Daoy (cell line): Measurements from ENCODE around the gene CHPF. TPM values are rescaled to one million over a fixed set of nuclear protein-coding genes. Genes with fewer than 3 reads are reported as not detected.

ENCODE experiments used
- DNase-seq: peaks from one replicate; pipeline ENCODE4 v3.0.0-alpha.2; 2015; ENCODE audit warnings: low read depth
- total RNA-seq: library from RNA; depleted of rRNA; stranded (reverse); fragments of >200 nt; shearing (Covaris generic); gene quantifications from 2 replicates; pipeline ENCODE4 v1.2.3, GENCODE V29; 2014; rRNA removed

CHPF gene
- total RNA-seq, 1 experiment from 2014 or later, result 51.1 TPM

DNA sequence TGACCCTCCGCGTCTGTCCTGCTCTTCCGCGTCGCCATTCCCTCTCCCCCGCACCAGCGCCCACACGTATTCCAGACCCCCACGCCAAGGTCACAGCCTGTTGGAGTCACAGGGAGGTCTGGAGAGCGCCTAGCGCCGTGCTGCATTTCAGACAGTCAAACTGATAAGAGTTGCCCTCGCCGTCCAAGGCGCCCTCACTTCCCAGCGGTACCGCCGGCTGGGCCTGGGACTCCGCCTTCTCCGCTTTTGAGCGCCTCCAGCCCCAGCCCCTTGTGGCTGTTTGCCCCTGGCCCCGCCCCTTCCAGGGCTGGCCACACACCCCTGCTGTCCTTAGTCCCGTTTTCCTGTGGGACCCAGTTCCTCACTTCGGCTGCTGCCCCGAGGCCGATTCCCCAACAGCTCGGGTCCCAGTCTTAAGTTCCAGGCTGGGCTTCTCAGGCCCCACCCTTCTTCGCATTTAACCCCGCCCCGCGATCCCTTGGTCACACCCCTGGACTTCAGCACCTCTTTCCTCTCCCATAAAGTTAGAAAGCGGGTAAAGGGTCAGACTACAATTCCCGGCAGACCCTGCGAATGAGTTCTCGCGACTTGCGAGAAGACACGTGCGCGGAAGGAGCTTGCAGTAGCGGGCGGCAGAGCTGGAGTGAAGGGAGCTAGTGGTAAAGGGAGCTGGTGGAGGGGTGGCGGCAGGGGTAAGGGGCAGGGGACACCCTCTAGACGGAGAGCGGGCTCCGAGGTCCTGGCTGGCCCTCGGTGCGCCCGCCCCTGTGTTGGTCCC, 45.1 kb downstream of the CHPF start, which contains the start of gene GMPPA:
Gene GMPPA, plus strand, starts transcription at position 612 of the 778 bp plus-strand sequence. CDS start 1,085 bp downstream, outside the sequence.
- peak; percentile 97 for DNase-seq

- DNase-seq, result peak; percentile 75
Observed at GRCh38 chr2:219497495-219498279, 45.9 kb downstream of the CHPF start.

- no peak for DNase-seq
Observed at GRCh38 chr2:219496825-219497494, 46.6 kb downstream of the CHPF start.

DNA sequence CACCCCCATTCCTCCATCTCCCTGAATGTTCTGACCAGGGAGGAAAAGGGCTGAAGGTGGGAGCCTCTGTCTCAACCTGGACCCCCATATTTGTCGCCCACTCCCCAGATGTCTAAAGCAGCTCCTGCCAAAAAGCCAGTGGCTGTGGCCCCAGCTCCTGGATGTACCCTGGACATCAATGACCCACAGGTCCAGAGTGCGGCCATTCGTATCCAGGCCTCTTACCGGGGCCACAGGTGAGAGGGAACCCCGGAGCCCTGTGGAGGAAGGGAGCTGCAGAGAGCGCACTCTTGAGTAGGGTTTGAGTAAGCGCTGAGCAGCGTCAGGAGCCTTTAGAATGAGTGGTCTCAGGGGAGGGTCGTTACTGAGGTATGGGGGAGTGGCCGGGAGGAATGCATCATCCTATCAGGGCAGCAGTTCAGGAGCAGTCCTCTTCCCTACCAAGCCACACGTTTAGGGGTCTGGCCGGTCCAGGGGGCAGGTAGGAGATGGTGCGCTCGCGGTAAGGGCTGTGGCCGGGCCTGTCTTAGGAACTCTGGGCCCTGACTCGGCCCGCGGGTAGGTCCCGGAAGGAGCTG, 47.3 kb downstream of the CHPF start:
- no peak for DNase-seq

DNA sequence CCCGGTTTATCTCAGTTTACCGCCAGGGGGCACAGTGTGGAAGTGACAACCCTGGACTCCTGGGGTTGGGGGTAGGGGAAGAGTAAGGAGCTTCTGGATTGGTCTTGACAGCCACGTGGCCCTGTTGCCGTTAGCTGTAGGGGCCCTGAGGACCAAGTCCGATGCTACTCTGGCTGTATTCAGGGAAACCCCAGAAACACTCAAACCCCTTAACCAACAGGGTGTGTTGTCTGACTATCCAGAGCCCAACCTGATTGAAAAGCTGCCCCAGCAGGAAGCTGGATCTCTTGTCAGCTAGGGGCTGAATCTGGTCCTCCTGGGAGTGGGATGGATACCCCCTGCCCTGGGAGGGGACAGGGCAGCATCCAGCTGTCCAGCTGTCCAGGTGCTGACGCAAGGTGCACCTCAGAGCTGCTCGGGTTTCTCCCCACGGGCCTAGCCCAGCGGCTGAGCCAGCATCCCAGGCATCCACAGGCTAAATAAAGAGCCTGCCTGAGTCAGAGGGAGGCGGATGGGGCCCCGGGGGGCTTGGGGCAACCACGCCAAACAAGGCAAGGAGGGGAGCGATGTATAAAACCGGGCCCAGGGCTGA, 48.0 kb downstream of the CHPF start:
- peak; percentile 67 for DNase-seq

GRCh38 chr2:219494952-219495530, 48.6 kb downstream of the CHPF start:
- DNase-seq, result no peak

- DNase-seq, result no peak
Observed at GRCh38 chr2:219493086-219493485, 50.5 kb downstream of the CHPF start.

- no peak for DNase-seq
Observed at GRCh38 chr2:219492575-219492974, 51.0 kb downstream of the CHPF start.

DNA sequence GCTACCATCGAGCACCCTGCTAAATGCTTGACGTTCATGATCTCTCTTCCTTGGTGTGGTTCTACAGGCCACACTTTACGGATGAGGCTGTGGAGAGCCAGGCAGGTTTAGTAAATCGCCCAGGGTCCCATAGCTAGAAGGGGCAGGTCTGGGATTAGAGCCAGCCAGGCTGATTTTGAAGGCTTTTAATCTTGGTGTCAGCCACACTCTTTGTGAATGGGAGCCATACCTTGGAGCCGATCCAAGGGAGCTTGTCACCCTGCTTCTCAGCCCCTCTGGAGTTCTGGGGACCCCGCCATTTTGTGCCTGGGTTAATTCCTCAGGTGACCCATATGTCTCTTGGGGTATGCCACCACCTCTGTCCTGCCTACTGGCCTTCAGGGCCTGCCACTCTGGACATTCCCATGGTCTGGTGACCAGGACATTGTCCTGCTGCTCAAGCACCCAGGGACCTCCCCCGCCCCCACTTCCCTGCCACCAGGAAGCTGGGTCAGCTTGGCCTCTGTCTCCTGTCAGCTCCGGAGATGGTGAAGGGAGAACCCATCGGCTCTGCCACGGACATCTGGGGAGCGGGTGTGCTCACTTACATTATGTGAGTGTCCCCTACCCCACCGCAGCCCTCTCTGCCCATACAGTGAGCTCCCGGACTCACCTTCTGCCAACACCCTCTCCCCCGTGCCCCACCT, 52.2 kb downstream of the CHPF start:
- DNase-seq, result no peak

DNA sequence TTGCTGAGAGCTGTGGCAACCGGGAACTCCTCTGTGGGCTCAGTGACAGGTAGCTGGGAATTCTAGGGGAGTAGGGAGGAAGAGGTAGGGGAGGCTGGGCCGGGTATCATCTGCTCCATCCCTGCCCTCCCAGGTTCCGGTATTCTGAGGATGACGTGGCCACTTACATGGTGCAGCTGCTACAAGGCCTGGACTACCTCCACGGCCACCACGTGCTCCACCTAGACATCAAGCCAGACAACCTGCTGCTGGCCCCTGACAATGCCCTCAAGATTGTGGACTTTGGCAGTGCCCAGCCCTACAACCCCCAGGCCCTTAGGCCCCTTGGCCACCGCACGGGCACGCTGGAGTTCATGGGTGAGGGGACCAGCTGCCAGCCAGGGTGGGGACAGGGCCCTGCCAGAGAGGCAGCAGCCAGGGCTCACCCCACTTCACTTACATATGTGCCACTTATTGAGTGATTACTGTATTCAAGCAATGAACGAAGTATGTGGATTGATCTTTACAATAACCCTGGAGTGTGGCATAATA, 52.9 kb downstream of the CHPF start:
- DNase-seq, result no peak

DNA sequence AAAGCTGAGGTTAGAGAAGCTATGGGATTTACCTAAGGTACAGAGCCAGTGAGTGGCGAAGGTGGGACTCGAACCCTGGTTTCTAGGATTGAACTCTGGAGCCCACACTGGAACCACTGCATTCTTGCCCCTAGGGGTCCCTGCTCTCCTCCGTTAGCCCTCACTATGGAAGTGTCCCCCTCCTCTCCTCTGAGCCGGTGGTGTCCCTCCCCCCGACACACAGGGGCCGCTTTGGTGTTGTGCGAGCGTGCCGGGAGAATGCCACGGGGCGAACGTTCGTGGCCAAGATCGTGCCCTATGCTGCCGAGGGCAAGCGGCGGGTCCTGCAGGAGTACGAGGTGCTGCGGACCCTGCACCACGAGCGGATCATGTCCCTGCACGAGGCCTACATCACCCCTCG, 53.4 kb downstream of the CHPF start:
- no peak for DNase-seq

DNA sequence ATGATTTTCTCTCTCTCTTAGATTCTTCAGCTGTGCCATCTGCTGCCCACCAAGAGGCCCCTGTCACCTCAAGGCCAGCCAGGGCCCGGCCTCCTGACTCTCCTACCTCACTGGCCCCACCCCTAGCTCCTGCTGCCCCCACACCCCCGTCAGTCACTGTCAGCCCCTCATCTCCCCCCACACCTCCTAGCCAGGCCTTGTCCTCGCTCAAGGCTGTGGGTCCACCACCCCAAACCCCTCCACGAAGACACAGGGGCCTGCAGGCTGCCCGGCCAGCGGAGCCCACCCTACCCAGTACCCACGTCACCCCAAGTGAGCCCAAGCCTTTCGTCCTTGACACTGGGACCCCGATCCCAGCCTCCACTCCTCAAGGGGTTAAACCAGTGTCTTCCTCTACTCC, 54.3 kb downstream of the CHPF start:
- DNase-seq, result no peak

Other genes starting within 250 kb of the CHPF start
- gene PTPRN, start 234.4 kb downstream of the CHPF start, total RNA-seq, result 0.21 and 1.3 TPM in 2 replicates
- gene RESP18, start 211.1 kb downstream of the CHPF start, total RNA-seq, result not detected in 2 replicates
- 72.1 and 94.6 TPM in 2 replicates for gene DNPEP, start 155.9 kb downstream of the CHPF start, total RNA-seq
- gene DES, start 125.4 kb downstream of the CHPF start, total RNA-seq, result 0.17 and 0.77 TPM in 2 replicates
- gene SPEG, start 109.0 kb downstream of the CHPF start, total RNA-seq, result 4.9 and 18.4 TPM in 2 replicates
- 30.0 and 47.6 TPM in 2 replicates for gene GMPPA, start 44.9 kb downstream of the CHPF start, total RNA-seq
- gene ASIC4, start 29.3 kb downstream of the CHPF start, total RNA-seq, result 0.42 TPM in 1 of 2 replicates, not detected in the other
- 2.4 and 2.5 TPM in 2 replicates for gene TMEM198, start 219 bp upstream of the CHPF start, total RNA-seq
- gene OBSL1, start 27.7 kb upstream of the CHPF start, total RNA-seq, result 45.3 and 58.2 TPM in 2 replicates
- gene INHA, start 28.5 kb upstream of the CHPF start, total RNA-seq, result 0.36 and 0.80 TPM in 2 replicates
- gene STK11IP, start 54.0 kb upstream of the CHPF start, total RNA-seq, result 14.0 and 16.9 TPM in 2 replicates
- gene SLC4A3, start 83.8 kb upstream of the CHPF start, total RNA-seq, result 2.3 and 2.4 TPM in 2 replicates